Astrocyte of the spinal cord (primary cell): Measurements from ENCODE around the gene ACE.
A peak's percentile ranks its signal among the peaks of the same experiment; 100 is the strongest.

Experiments used
- DNase-seq: peaks from one replicate; pipeline ENCODE4 v3.0.0; 2011; ENCODE audit warnings: low read depth, low spot score
- H3K4me3 ChIP-seq: 2 replicates; pipeline ENCODE4 v1.5.1; 2011; ENCODE audit warnings: low read depth, mild to moderate bottlenecking, low read length, moderate library complexity
- CTCF ChIP-seq: IDR thresholded peaks from 2 replicates; pipeline ENCODE4 v1.5.1; 2012; ENCODE audit warnings: low read depth, mild to moderate bottlenecking, low read length, inconsistent platforms
- in situ Hi-C: cut with HindIII; loops from 2 replicates; pipeline ENCODE4 v1.10.0; 2017; ENCODE audit warnings: low sequenced_read_pairs

The ACE gene

GRCh38 chr17:63494300-63494928 is 17.6 kb downstream of the ACE start:
- in situ Hi-C loops, result no loop called here
- no peak for TF ChIP-seq CTCF
- no peak for DNase-seq
- H3K4me3 ChIP-seq, result no peak overlapping the region

- TF ChIP-seq CTCF, result no peak
- no peak overlapping the region for H3K4me3 ChIP-seq
- no peak for DNase-seq
- in situ Hi-C loops, result no loop called here
These were observed 18.6 kb downstream of the ACE start for GRCh38 chr17:63495491-63495890.

GRCh38 chr17:63496177-63496576 is 19.3 kb downstream of the ACE start:
- TF ChIP-seq CTCF, result no peak
- no peak overlapping the region for H3K4me3 ChIP-seq
- DNase-seq, result no peak
- in situ Hi-C loops, result no loop called here

GRCh38 chr17:63496663-63497400 is 20.0 kb downstream of the ACE start:
- in situ Hi-C loops, result no loop called here
- no peak overlapping the region for H3K4me3 ChIP-seq
- DNase-seq, result no peak
- no peak for TF ChIP-seq CTCF

GRCh38 chr17:63497708-63498483 is 21.0 kb downstream of the ACE start:
- no peak for TF ChIP-seq CTCF
- no peak overlapping the region for H3K4me3 ChIP-seq
- in situ Hi-C loops, result no loop called here
- DNase-seq, result no peak

GRCh38 chr17:63498626-63499195 is 21.9 kb downstream of the ACE start:
- no peak overlapping the region for H3K4me3 ChIP-seq
- DNase-seq, result peak; percentile 22
- in situ Hi-C loops, result no loop called here
- no peak for TF ChIP-seq CTCF
